Omental fat pad (tissue), 4 donors: ENCODE measurements around the gene EML5. TPM values are rescaled to one million over a fixed set of nuclear protein-coding genes. Genes with fewer than 3 reads are reported as not detected.

ENCODE experiments used
- ATAC-seq: fragments of 150-250 bp; one replicate; pipeline ENCODE4 v1.9.1; 2016; ENCODE audit warnings: mild to moderate bottlenecking, moderate library complexity; ENCODE audit not compliant: low FRiP score
- DNase-seq: peaks from one replicate; pipeline ENCODE4 v3.0.0-alpha.2; 2019; ENCODE audit warnings: low spot score
- total RNA-seq, 4 donors: library from RNA; depleted of rRNA; stranded (reverse); fragments of >200 nt; gene quantifications; one replicate each; pipeline ENCODE4 v1.1.0, GENCODE V29; 2016
- TF ChIP-seq, protein P1 (sequence below), 3 donors: fragments of 450-650 bp; IDR thresholded peaks; one replicate each; pipeline ENCODE4 v1.5.1; 2016 to 2017; ENCODE audit warnings: antibody characterized with exemption in 3 of 3, mild to moderate bottlenecking in 3 of 3, moderate library complexity in 2 of 3

Gene EML5
- total RNA-seq, 4 donors from 2014 or later = 0.36 to 0.63 (median 0.47) TPM

DNA sequence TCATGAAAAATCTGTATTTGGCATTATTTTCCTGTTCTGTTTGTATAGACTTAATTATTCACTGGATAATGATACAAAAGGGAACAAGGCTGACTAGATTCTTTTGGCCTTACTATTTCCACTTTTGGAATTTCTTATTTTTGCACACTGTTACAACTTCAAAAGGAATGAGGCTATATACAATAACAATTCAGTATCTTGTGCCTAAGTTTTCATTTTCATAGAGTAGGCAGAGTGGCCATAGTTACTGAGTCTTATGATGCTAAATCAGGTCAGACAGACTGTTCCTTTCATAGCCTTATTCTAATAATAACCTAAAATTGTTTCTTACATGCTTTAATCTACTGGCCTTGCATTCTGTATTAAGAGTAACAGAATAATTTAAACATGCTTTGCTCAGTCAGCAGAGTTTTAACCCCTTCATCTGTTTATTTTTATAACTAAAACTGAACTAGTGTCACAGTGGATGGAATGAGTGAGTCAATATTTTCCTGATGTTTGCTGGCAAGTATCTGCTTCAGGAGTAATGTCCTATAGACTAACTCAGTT lies 42.2 kb upstream of the EML5 start:
- DNase-seq = no peak
- peak; percentile 56 for ATAC-seq
- TF ChIP-seq, protein P1, sequence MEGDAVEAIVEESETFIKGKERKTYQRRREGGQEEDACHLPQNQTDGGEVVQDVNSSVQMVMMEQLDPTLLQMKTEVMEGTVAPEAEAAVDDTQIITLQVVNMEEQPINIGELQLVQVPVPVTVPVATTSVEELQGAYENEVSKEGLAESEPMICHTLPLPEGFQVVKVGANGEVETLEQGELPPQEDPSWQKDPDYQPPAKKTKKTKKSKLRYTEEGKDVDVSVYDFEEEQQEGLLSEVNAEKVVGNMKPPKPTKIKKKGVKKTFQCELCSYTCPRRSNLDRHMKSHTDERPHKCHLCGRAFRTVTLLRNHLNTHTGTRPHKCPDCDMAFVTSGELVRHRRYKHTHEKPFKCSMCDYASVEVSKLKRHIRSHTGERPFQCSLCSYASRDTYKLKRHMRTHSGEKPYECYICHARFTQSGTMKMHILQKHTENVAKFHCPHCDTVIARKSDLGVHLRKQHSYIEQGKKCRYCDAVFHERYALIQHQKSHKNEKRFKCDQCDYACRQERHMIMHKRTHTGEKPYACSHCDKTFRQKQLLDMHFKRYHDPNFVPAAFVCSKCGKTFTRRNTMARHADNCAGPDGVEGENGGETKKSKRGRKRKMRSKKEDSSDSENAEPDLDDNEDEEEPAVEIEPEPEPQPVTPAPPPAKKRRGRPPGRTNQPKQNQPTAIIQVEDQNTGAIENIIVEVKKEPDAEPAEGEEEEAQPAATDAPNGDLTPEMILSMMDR (IDR thresholded peaks at IDR 0.05) = no peak

DNA sequence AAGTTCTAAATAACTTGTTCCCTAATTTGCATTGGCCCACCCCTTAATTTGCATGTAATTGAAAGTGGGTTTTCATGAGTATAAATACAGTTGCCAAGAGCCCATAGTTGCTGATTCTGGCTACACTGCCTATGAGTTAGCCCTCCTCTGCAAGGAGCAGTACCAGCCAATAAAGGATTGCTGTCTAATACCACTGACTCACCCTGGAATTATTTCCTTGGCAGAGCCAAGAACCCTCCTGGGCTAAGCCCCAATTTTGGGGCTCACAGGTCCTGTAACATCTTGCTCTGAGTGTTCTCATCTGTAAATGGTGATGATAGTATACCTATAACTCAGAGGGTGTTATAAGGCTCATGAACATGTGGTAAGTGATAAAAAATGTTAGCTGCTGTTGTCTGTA lies 38.5 kb upstream of the EML5 start:
- TF ChIP-seq, protein P1 (IDR thresholded peaks at IDR 0.05) = no peak
- ATAC-seq (peak; percentile 93), DNase-seq (no peak)

DNA sequence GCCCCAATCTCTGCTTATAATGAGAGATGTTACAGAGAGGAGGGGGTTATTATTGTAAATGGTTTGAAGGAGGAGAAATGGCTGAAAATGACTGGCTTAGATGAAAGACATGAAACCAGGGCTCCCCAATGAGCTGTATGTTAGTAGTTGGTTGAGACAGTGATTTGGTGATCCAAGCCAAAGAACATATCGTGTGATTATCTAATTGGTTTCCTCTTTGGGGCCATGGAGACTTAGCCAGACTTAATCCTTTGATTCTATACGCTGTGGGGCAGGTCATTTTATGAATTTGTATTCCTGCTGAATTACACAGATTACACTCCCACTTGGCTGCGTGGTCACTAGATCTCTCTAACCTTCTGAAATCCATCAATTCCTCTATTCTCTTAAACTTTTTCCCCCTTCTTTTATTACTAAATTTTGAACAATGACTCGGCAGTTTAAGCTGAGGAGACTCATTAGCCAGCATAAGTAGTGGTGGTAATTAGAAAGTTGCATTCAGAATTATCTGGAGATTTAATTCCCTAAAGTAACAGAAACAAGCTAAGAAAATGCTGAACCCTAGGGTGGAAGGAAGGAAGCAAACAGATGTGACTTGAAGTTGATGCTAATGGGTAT lies 37.0 kb upstream of the EML5 start:
- DNase-seq (no peak), ATAC-seq (no peak)
- TF ChIP-seq, protein P1 (IDR thresholded peaks at IDR 0.05) = no peak

DNA sequence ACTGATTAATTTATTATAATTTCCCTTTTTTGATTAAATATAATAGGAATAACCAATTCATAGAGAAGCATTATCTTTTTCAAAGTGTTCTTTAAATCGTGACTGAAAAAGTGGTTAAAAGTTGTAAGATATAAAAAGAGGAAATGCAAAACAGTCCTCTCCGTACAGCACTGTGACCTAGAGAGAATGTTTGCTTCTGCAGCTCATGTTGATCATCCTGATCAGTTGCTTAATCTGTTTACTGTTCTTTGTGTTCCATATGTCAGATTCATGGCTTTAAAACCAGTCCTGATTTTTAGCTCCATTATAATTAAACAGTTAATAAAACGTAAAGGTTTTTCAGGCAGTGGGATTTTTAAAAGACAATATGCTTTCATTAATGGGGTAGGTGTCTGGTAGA lies 36.4 kb upstream of the EML5 start:
- ATAC-seq (no peak), DNase-seq (no peak)
- TF ChIP-seq, protein P1 (IDR thresholded peaks at IDR 0.05) = no peak

DNA sequence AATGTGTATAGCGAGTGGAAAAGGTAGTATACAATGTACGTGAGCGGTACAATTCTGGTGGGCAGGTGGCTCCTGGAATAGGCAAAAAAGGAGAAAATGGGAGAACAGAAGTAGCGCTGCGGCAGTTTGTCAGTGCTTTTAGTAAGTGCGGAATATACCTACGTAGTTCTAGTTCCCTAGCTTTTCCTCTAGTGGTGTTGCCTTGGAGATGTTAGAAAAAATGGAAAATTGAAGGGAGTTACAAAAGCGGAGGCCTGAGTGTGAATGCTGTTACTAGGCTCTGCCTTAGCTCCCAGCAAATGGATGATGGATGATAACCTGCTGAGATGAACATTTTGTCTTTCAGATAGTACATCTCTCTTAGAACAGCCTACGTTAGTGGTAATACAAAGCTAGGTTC lies 32.8 kb upstream of the EML5 start:
- ATAC-seq (no peak), DNase-seq (no peak)
- TF ChIP-seq, protein P1 (IDR thresholded peaks at IDR 0.05) = no peak

DNA sequence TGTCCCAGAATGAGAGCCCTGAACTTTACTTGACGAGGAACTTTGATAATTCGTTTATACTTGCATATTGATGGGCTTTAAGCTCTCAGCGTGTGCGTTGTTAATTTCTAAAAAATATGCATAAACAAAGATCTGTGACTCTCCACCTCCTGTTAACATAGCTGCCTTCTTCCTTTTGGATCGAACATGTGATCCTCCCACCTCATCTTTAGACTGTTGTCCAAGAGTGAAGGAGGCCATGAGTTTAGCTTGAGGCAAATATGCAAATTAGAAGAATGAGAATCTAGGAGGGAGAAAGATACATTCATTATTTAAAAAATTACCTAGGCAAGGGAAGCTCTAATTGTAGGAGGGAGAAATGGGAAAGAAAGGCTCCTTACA lies 32.3 kb upstream of the EML5 start:
- DNase-seq (no peak), ATAC-seq (no peak)
- TF ChIP-seq, protein P1 (IDR thresholded peaks at IDR 0.05) = no peak
